ENCODE data around the gene DNM3.

The DNM3 gene

GRCh38 chr1:171814692-171815091 is 26.6 kb upstream of the DNM3 start:
- DNase-seq (ENCODE audit: low spot score) = no peak
- in situ Hi-C loops (cut with MboI; ENCODE audit: low sequenced_read_pairs, unreplicated experiment) = no loop called here
- no peak for TF ChIP-seq CTCF (IDR thresholded peaks at IDR 0.05; ENCODE audit: borderline replicate concordance, control extremely low read depth, extremely low read depth, insufficient read depth, missing control alignments)

GRCh38 chr1:171816300-171816901 is 24.9 kb upstream of the DNM3 start:
- in situ Hi-C loops (cut with MboI; ENCODE audit: low sequenced_read_pairs, unreplicated experiment) = no loop called here
- no peak for DNase-seq (ENCODE audit: low spot score)
- TF ChIP-seq CTCF (IDR thresholded peaks at IDR 0.05; ENCODE audit: borderline replicate concordance, control extremely low read depth, extremely low read depth, insufficient read depth, missing control alignments) = no peak

GRCh38 chr1:171817511-171818265 is 23.6 kb upstream of the DNM3 start:
- in situ Hi-C loops (cut with MboI; ENCODE audit: low sequenced_read_pairs, unreplicated experiment) = no loop called here
- no peak for TF ChIP-seq CTCF (IDR thresholded peaks at IDR 0.05; ENCODE audit: borderline replicate concordance, control extremely low read depth, extremely low read depth, insufficient read depth, missing control alignments)
- DNase-seq (ENCODE audit: low spot score) = peak; percentile 30

GRCh38 chr1:171819946-171820345 is 21.4 kb upstream of the DNM3 start:
- DNase-seq (ENCODE audit: low spot score) = no peak
- in situ Hi-C loops (cut with MboI; ENCODE audit: low sequenced_read_pairs, unreplicated experiment) = no loop called here
- no peak for TF ChIP-seq CTCF (IDR thresholded peaks at IDR 0.05; ENCODE audit: borderline replicate concordance, control extremely low read depth, extremely low read depth, insufficient read depth, missing control alignments)

GRCh38 chr1:171826973-171827372 is 14.3 kb upstream of the DNM3 start:
- in situ Hi-C loops (cut with MboI; ENCODE audit: low sequenced_read_pairs, unreplicated experiment) = no loop called here
- no peak for TF ChIP-seq CTCF (IDR thresholded peaks at IDR 0.05; ENCODE audit: borderline replicate concordance, control extremely low read depth, extremely low read depth, insufficient read depth, missing control alignments)
- no peak for DNase-seq (ENCODE audit: low spot score)

GRCh38 chr1:171828794-171829193 is 12.5 kb upstream of the DNM3 start:
- DNase-seq (ENCODE audit: low spot score) = no peak
- in situ Hi-C loops (cut with MboI; ENCODE audit: low sequenced_read_pairs, unreplicated experiment) = no loop called here
- no peak for TF ChIP-seq CTCF (IDR thresholded peaks at IDR 0.05; ENCODE audit: borderline replicate concordance, control extremely low read depth, extremely low read depth, insufficient read depth, missing control alignments)

Measured in GM13976 (cell line).